GM12873 (cell line): ENCODE measurements around the gene ZFHX2.

Experiments
- CTCF ChIP-seq: IDR thresholded peaks from 2 replicates; pipeline ENCODE4 v1.5.1; 2012; ENCODE audit warnings: low read depth, mild to moderate bottlenecking, moderate library complexity, low read length, control low read depth; ENCODE audit not compliant: insufficient read depth; ENCODE audit errors: missing control alignments

ZFHX2 gene

DNA sequence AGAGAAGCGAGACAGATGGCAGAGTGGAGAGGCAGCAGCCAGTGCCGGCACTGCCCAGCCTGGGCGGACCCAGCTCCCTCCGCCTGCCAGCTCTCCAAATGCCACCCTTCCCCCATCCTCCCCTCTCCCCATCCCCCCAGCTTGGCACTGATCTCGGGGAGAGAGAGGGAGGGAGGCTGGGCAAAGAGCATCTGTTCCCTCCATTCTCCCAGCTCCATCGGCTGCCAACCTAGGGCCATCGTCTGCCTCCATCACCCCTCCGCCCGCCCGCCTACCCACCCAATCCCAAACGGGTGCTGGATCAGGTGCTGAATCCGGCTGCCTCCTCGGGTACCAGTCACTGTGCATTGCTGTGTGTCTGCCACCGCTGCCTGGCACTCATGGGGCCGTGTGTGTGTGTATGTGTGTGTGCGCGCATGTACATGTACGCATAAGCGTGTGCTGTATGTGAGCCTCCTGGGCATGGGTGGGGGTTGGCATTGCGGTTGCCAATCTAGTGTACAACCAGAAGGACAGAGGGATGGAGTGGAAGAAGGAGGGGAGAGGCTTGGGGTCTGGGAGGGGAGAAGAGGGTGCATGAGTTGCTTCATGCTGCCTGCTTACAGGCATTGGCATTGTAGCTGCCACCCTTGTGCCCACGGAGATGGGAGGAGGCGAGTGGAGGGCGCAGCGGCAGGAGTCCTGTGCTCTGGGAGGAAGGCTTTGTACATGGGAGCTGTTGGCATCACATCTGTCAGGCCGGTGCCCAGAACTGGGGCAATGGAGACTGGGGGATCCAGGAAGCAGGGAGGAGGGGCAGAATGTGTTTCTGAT is 38.4 kb downstream of the ZFHX2 start:
- TF ChIP-seq CTCF, result no peak

DNA sequence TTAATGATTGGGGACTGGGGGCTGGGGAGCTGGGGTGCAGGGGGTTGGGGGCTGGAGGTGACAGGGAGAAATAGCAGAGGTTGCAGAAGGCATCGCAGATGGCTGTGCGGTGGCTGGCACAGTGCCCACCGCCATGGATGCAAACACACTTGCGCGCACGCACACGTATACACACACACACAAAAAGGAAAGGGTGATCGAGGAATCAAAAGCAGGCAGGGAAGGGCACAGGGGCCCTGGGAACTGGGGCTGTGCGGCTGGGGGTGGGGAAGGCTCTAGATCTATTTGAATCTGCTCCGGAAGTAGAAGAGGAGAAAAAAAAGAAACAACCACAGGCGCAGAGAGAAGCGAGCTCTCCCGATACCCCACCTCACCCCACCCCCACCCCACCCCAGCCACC is 39.4 kb downstream of the ZFHX2 start:
- no peak for TF ChIP-seq CTCF

- TF ChIP-seq CTCF, result no peak
Observed at GRCh38 chr14:23494223-23494622, 57.3 kb downstream of the ZFHX2 start.

DNA sequence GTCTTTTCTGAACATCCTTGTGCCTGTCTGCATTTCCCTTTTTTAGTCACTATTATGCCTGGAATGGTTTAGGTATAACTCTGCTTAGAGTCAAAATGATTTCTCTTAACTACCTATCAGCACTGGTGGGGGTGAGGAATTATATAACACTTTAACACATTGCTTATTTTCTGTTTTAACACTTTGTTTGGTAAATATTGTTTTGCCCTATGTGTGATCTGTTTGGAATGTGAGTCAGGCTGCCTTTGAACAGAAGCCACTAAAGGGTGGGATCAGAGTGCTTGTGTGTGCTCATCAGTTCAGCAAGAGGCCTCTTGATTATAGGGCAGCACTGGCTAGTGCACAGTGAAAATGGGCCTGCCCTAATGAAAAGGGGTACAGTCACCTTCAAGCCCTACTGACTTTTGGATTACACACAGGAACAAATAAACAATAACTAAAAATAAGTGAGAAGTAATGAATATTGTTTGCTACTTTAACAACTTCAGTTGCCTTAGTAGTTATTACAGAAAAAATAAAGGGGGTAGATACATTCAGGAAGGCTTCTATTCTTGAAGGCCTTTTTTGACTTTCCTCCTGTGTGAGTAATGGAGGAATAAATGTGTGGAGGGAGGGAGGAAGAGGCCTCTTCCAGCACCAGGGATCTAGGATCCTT is 58.8 kb downstream of the ZFHX2 start:
- TF ChIP-seq CTCF, result no peak

- TF ChIP-seq CTCF, result no peak
Observed at GRCh38 chr14:23487216-23487615, 64.3 kb downstream of the ZFHX2 start.

DNA sequence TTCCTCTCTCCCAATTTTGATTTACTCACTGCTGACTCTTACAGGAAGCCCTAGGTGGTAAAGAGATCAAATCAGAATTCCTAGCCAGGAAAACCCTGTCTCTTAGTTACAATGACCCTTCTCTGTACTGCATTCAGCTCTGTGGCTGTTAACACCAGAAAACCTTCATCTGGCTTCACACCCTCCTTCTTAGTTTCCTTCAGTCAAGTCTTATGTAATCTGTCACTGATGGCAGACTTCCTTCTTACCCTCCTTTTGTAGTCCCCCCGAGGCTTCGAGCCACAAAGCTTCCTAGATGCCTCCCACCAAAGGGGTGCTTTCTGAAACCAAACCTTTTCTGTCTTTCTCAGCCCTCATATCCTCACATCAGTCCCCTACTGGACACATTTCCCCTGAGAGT is 65.5 kb downstream of the ZFHX2 start:
- TF ChIP-seq CTCF, result no peak

- TF ChIP-seq CTCF, result no peak
Observed at GRCh38 chr14:23485326-23485725, 66.2 kb downstream of the ZFHX2 start.
